Activated effector memory CD4-positive, alpha-beta T cell treated with anti-CD3 and anti-CD28 coated beads, Interleukin-2, amount 50 U/mL, for 16 hours (primary cell): ENCODE data around the gene CENPA.

ENCODE experiments used
- DNase-seq: peaks from one replicate; pipeline ENCODE4 v3.0.0-alpha.2; 2020

Gene CENPA

GRCh38 chr2:26763019-26763418 lies 22.8 kb upstream of the CENPA start:
- DNase-seq, result no peak

DNA sequence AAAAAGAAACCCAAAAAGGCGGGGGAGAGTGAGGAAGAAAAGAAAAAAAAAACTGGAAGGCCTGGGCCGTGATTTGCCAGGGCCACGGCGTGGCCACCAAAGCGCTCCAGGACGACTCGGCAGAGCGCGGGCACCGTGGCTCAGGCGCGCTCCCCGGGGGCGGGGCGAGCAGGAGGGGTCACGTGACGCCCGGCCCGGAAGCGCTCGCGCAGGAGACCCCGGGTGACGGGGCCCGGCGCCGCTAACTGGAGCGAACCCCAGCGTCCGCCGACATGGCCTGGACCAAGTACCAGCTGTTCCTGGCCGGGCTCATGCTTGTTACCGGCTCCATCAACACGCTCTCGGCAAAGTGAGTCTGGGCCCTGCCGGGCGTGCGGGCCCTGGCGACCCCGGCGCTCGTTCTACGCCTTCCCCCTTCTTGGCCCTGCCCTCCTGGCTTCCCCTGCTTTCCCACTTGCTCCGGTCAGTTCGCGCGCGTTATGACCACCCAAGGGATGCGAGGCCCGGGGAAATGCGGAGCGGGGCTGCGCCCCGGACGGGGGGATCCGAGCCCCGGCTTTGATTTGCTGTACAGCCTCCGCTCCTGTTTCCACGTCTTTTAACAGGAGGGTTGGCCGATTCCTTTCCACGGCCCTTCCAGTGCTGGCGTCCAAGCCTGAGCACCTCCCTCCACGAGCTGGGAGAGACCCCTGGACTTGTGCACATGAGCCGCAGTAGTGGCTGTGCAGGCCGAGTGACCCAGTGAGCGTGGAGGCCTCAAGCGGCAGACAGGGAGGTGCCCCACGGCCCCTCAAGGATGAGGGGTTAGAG lies 21.6 kb upstream of the CENPA start, which contains the start of gene SLC35F6:
SLC35F6 (plus strand) TSS at position 207 of the 810 bp plus-strand sequence; CDS start at position 273, 66 bp downstream.
- peak; percentile 94 for DNase-seq

GRCh38 chr2:26764906-26765305 lies 20.9 kb upstream of the CENPA start:
- DNase-seq, result no peak

GRCh38 chr2:26765475-26766200 lies 20.2 kb upstream of the CENPA start:
- DNase-seq, result no peak

DNA sequence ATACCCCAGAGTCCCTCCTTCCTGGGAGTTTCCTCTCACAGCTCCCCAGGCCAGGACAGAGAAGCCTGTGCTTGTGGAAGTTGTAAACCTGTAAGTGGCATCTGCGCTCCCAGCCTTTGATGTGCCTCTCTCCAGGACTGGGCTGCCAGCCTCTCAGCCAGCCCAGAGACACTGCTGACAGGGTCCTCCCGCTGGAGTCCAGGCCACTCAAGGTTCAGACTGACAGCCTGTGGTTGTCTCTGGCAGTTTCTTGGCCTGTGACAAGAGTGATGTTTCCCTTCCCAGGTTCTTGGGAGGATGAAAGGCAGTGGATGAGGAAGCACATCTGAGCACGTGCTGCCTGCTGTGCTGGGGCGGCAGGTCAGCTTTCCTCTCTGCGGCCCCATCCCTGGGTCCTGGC lies 18.7 kb upstream of the CENPA start:
- no peak for DNase-seq

GRCh38 chr2:26767894-26768487 lies 17.9 kb upstream of the CENPA start:
- DNase-seq, result no peak

GRCh38 chr2:26768759-26769088 lies 17.1 kb upstream of the CENPA start:
- DNase-seq, result no peak

- DNase-seq, result no peak
Measured at GRCh38 chr2:26769089-26769761, 16.6 kb upstream of the CENPA start.

DNA sequence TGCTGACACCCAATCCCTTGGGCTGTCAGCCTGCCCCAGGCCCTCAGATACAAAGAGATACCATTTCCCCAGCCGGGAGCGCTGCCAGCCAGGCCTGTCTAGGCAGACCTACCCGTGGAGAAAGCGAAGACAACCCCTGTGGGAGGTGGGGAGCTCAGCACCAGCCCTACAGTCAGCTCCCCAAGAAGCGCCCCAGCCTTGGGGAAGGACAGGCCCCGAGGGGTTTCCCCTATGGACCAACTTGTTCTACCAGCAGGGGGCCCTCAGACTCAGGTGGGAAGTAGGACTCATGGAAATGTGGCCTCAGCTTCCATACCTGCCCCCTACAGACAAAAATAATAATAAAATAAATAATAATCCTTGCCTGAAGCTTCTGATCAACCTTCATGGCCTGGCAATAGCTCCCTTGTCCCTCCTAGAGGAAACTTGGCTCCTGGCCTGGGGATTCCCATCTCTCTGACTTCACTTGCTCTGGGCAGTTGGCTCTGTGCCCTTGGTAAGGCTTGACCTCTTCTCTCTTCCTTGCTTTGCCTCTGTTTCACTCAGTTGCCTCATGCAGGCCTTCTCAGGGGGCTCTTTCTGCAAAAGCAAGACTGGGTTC lies 14.8 kb upstream of the CENPA start:
- peak; percentile 73 for DNase-seq

GRCh38 chr2:26772064-26773001 lies 13.5 kb upstream of the CENPA start:
- DNase-seq, result peak; percentile 66

DNA sequence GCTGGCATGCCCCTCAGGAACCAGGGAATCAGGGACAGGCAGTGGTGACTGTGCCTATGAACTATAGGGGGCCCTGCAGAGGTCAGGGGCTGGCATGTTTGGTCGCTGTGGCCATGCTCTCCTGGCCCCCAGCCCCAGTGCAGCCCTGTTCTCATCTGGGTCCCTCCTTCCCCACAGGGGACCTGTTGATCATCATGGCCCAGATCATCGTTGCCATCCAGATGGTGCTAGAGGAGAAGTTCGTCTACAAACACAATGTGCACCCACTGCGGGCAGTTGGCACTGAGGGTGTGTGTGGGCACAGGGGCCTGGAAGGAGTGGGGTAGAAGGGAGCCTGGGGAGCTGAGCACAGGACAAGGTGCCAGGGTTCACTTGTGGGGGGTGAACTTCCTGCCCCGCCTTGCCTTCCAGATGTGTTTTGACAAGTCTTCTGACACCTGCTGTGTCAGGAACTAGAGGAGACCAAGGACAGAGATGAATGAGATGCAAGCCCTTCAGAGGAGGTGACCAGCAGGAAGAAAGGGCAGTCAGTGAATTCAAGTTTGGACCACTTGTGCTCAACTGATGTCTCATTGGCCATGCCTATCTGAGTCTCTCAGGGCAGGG lies 9.6 kb upstream of the CENPA start:
- no peak for DNase-seq

DNA sequence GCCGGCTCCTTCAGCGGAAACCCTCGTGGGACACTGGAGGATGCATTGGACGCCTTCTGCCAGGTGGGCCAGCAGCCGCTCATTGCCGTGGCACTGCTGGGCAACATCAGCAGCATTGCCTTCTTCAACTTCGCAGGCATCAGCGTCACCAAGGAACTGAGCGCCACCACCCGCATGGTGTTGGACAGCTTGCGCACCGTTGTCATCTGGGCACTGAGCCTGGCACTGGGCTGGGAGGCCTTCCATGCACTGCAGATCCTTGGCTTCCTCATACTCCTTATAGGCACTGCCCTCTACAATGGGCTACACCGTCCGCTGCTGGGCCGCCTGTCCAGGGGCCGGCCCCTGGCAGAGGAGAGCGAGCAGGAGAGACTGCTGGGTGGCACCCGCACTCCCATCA lies 7.8 kb upstream of the CENPA start:
- no peak for DNase-seq

- no peak for DNase-seq
Measured at GRCh38 chr2:26778507-26778906, 7.3 kb upstream of the CENPA start.

DNA sequence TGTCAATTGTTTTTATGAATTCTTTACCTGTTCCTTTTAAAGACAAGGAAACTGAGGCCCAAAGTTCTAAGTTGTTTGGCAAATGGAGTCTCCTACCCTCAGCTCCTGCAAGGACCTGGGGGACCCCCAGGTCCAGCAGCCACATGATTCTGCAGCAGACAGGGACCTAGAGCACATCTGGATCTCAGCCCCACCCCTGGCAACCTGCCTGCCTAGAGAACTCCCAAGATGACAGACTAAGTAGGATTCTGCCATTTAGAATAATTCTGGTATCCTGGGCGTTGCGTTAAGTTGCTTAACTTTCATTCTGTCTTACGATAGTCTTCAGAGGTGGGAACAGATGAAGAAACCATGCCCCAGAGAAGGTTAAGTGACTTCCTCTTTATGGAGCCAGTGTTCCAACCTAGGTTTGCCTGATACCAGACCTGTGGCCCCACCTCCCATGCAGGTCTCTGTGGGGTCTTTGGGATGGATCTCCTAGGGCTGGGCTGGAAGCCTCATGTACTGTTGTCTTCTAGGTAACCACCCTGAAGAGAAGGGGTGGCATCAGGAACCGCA lies 5.6 kb upstream of the CENPA start:
- no peak for DNase-seq

- no peak for DNase-seq
Measured at GRCh38 chr2:26782876-26783704, 2.8 kb upstream of the CENPA start.

DNA sequence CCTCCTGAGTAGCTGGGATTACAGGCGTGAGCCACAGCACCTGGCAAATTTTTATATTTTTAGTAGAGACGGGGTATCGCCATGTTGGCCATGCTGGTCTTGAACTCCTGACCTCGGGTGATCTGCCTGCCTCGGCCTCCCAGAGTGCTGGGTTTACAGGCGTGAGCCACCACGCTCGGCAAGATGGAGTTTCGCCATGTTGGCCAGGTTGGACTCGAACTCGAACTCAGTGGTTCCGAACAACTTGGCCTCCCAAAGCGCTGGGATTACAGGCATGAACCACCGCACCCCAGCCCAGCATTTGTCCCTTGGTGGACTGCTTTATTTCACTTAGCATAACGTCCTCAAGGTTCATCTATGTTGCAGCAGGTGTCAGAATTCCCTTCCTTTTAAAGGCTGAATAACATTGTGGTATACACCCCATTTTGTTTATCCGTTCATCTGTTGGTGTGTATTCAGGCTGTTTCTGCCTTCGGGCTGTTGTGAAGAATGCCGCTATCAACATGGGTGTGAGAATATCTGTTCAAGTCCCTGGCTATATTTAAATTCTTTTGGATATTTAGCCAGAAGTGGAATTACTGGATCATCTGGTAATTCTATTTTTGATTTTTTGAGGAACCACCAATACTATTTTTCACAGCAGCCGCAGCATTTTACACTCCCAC lies 1.2 kb upstream of the CENPA start:
- DNase-seq, result no peak

DNA sequence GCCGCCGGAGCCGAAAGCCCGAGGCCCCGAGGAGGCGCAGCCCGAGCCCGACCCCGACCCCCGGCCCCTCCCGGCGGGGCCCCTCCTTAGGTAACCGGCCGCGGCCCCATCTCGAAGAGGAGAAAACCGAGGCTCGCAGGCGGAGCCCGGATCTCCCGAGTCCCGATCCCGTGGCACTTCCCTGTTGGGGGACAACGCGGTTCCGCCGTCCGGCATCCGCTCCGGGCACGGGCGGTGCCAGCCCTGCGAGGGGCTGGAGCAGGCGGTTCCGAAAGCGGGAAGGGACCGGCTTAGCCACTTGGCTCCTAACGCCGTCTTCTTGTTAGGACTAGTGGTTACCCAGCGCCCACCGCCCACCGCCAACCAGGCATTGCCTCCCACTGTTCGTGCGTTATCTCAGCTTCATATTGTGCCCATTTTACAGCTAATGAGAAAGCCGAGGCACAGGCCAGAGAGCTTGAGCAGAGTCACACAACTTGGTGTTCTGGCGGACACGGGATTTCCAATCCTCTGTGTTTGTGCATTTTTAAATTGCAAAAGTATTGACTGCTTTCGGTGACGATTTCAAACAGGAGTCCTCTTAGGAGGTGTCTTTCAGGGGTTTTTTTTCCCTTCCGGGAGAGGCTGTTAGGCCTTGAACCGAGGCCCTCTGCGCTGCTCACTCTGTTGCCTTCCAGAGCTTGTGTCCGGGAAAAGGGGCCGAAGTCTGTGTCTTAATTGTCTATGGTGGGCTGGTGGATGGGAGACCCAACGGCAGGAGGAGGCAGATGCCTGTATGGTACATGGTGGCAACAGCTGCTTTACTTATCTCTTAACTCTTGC lies 562 bp downstream of the CENPA start:
- no peak for DNase-seq

DNA sequence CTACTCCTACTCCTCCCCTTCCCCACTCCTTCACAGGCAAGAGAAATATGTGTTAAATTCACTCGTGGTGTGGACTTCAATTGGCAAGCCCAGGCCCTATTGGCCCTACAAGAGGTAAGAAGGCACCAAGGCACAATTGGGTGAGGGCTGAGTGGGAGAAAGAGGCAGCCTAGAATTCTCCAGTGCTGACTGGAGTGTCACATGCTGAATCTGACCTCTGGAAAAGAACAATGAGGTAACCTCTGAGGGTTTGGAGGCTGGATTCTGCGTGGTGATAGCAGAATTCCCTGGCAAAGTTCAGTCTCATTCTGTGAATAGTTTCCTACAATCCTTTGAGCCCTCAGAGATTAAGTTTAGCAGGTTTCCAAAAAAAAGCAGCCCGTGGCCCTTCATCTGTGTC lies 6.9 kb downstream of the CENPA start:
- DNase-seq, result no peak

GRCh38 chr2:26793518-26793917 lies 7.7 kb downstream of the CENPA start:
- DNase-seq, result no peak
